Sciatic nerve (tissue), 2 donors: ENCODE measurements around the gene HOXD1. TPM values are rescaled to one million over a fixed set of nuclear protein-coding genes. Genes with fewer than 3 reads are reported as not detected.

Experiments
- ATAC-seq: fragments of 200-7000 bp; cut with Tn5 transposase; one replicate; pipeline ENCODE4 v1.9.1; 2020; ENCODE audit warnings: mild to moderate bottlenecking, moderate library complexity
- DNase-seq: peaks from one replicate; pipeline ENCODE4 v3.0.0-alpha.2; 2020; ENCODE audit warnings: low spot score
- intact Hi-C: fragments of 100-400 bp; cut with DNase I; formaldehyde crosslinking; loops from one replicate; pipeline ENCODE4 v1.14.2; 2022
- total RNA-seq: library from RNA; stranded (reverse); fragmentation: NEBNext Ultra II Directional; extraction: Animal tissue kit (Norgen Biotek cat#: 25700); gene quantifications from one replicate; pipeline ENCODE4 v1.2.1, GENCODE V29; 2021
- donor health status: DM: no; HTN: no; CAD: no.
- donor health status: DM: no; HTN: no; CAD: no.

The HOXD1 gene
- total RNA-seq, 1 donor from 2014 or later, result 1.9 TPM

DNA sequence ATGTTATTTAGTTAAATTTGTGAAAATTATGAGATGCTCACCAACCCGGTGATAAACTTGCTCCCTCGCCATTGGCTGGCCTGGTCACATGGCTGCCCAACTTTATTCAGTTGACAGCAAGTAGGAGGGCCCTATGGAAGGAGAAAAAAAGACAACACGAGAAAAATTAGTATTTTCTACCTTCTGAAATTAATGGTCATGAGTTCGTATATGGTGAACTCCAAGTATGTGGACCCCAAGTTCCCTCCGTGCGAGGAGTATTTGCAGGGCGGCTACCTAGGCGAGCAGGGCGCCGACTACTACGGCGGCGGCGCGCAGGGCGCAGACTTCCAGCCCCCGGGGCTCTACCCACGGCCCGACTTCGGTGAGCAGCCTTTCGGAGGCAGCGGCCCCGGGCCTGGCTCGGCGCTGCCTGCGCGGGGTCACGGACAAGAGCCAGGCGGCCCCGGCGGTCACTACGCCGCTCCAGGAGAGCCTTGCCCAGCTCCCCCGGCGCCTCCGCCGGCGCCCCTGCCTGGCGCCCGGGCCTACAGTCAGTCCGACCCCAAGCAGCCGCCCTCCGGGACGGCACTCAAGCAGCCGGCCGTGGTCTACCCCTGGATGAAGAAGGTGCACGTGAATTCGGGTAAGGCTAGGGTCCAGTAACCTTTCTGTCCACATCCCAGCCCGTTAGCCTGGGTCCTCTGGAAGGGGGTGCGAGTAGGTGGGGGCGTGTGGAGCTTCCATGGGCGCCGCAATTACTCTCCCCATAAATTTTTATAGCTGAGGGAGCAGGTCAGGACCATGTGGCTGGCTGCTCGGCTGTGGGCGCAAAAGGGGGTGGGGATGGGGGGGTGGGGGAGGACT, 36.8 kb upstream of the HOXD1 start, which contains the start of gene HOXD4:
TSS of gene HOXD4 (plus strand) at position 109 of the 846 bp plus-strand sequence. CDS start at position 193, 84 bp downstream.
- DNase-seq (no peak), ATAC-seq (no peak)
- intact Hi-C loops, result no loop called here

DNA sequence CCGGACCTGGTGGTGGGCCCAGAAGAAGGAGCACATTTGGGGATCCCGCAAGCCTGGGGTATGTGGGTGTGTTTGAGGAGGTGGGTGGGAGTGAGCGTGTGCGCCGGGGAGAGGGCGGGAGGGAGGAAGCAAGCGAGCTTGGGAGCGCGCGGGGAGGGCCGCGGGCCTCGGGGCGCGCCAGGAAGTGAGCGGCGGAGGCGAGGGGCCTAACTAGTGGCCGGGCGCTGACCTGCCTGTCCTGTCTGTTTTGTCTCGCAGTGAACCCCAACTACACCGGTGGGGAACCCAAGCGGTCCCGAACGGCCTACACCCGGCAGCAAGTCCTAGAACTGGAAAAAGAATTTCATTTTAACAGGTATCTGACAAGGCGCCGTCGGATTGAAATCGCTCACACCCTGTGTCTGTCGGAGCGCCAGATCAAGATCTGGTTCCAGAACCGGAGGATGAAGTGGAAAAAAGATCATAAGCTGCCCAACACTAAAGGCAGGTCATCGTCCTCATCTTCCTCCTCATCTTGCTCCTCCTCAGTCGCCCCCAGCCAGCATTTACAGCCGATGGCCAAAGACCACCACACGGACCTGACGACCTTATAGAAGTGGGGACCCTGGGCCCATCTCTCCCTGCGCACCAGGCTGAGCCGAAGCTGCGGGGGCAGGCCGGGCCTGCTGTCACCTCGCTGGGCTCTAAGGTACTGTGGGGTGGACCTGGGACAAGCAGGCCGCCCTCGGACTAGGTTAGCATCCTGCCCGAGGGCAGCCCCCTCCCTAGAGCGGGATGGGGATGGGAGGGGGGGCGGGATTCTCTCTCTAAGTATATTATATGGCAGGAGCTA, 35.9 kb upstream of the HOXD1 start:
- intact Hi-C loops, result no loop called here
- no peak for ATAC-seq
- DNase-seq, result no peak

DNA sequence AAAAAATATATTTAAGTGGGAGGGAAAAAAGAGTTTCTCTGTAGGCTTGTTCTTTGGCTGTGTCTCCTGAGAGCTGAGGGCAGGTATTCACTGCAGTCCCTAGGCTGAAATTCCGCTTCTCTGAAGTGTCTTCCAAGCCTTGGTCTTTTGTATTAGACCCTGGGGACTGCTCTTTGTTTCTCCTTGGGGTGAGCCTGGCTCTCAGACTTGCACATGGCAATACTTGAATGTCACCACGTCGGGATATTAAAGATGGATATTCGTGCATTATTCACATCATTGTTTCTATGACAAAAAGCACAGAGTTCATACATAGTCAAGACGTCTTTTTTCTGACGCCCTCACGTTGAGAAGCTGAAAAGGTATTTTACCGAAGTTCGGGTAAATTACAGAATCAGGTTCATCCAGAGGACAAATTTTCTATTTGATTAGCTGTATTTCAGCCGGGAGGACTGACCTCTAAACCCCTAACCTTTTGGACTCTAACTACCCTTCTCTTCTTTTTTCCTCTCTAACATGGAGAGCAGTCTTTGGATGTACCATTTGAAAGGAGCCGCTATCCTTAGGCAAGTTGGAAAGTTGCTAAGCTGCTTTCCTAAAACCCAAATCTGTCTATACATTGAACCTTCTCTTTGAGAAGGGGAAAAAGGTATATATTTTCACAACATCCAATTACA, 33.8 kb upstream of the HOXD1 start:
- ATAC-seq (no peak), DNase-seq (no peak)
- intact Hi-C loops, result no loop called here

- intact Hi-C loops, result no loop called here
- ATAC-seq (no peak), DNase-seq (no peak)
Measured at GRCh38 chr2:176155356-176156044, 33.0 kb upstream of the HOXD1 start.

- DNase-seq (no peak), ATAC-seq (no peak)
- intact Hi-C loops, result no loop called here
Measured at GRCh38 chr2:176156301-176156806, 32.1 kb upstream of the HOXD1 start.

GRCh38 chr2:176156807-176157498, 31.5 kb upstream of the HOXD1 start, which contains the start of gene HOXD3:
Gene HOXD3, plus strand, starts transcription at chr2:176157307. Its CDS starts 11,808 bp downstream, at chr2:176169115.
- intact Hi-C loops, result no loop called here
- ATAC-seq (no peak), DNase-seq (no peak)

GRCh38 chr2:176157499-176158185, 30.8 kb upstream of the HOXD1 start:
- intact Hi-C loops, result no loop called here
- DNase-seq, result no peak
- no peak for ATAC-seq

GRCh38 chr2:176158186-176158591, 30.3 kb upstream of the HOXD1 start:
- intact Hi-C loops, result no loop called here
- DNase-seq (no peak), ATAC-seq (no peak)

- ATAC-seq, result no peak
- intact Hi-C loops, result no loop called here
- DNase-seq, result no peak
Measured at GRCh38 chr2:176158855-176159662, 29.4 kb upstream of the HOXD1 start.

GRCh38 chr2:176159663-176160250, 28.7 kb upstream of the HOXD1 start:
- intact Hi-C loops, result no loop called here
- no peak for ATAC-seq
- DNase-seq, result no peak

- DNase-seq (no peak), ATAC-seq (peak; percentile 24)
- intact Hi-C loops, result no loop called here
Measured at GRCh38 chr2:176160251-176160985, 28.1 kb upstream of the HOXD1 start.

GRCh38 chr2:176160986-176161824, 27.3 kb upstream of the HOXD1 start:
- DNase-seq, result no peak
- intact Hi-C loops, result no loop called here
- ATAC-seq, result no peak

DNA sequence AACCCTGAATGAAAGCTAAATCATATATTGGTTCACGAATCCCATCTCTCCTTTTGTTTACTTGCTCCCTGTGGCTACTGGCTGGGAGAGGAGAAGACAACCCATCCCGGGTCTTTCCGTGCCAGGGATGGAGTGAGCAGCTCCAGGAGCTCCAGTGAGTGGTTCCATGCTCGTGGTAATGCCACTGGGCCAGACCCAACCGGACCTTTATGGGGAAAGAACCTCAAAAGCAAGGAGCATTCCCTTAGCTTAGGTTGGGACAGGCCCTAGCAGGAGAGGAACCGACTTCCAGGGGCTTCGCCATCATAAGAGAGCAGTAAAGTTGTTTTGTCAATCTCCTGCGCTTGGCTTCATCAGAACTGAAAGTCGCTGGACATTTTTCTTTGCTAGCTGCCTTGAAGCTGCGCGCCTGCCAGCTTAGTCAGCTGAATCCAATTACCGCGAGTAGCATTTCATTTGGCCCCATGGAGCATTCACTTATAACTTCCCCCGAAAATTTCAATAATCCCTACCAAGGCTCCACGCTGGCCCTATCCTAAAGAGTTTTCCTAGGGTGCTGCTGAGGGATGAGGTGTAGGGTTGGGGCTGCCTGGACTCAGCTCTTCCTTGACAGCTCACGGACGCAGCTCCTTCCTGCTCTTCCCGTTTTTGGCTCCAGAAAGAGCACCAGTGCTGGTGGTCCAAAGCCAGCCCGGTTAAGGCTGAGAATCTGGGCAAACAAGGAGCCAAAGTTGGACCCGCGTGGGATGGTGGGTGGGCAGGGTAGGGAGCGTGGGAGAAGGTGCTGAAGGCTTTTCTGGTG, 26.4 kb upstream of the HOXD1 start:
- no peak for DNase-seq
- intact Hi-C loops, result no loop called here
- peak; percentile 15 for ATAC-seq
